Left lung (tissue), 10 donors: Measurements from ENCODE around the gene TCN2. TPM values are rescaled to one million over a fixed set of nuclear protein-coding genes. Genes with fewer than 3 reads are reported as not detected.

Experiments used
- ATAC-seq: fragments of 200-7000 bp; cut with Tn5 transposase; one replicate; pipeline ENCODE4 v1.9.1; 2020; ENCODE audit warnings: moderate library complexity
- DNase-seq, 4 donors: peaks; one replicate each; pipeline ENCODE4 v3.0.0-alpha.2; 2013 to 2020
- H3K27ac ChIP-seq, 2 donors: fragments of 200-600 bp; sonication (generic) in 1 of 2; one replicate each; pipeline versions ENCODE4 v1.5.0 to v1.8.0; 2020 to 2021
- H3K27me3 ChIP-seq, 2 donors: fragments of 200-600 bp; sonication (generic) in 1 of 2; one replicate each; pipeline versions ENCODE4 v1.5.0 to v1.8.0; 2020 to 2021
- H3K36me3 ChIP-seq, 2 donors: fragments of 200-600 bp; sonication (generic) in 1 of 2; one replicate each; pipeline versions ENCODE4 v1.5.0 to v1.8.0; 2020 to 2021
- H3K4me1 ChIP-seq, 2 donors: fragments of 200-600 bp; one replicate each; pipeline ENCODE4 v1.8.0; 2021
- H3K4me3 ChIP-seq, 2 donors: fragments of 200-600 bp; sonication (generic) in 1 of 2; one replicate each; pipeline versions ENCODE4 v1.5.0 to v1.8.0; 2020 to 2021; ENCODE audit warnings: mild to moderate bottlenecking in 1 of 2
- H3K9me3 ChIP-seq, 2 donors: fragments of 200-600 bp; sonication (generic) in 1 of 2; one replicate each; pipeline versions ENCODE4 v1.5.0 to v1.8.0; 2020 to 2021
- CTCF ChIP-seq, 2 donors: fragments of 200-600 bp; sonication (generic) in 1 of 2; IDR thresholded peaks; one replicate each; pipeline versions ENCODE4 v1.5.0 to v1.8.0; 2021; ENCODE audit warnings: antibody characterized with exemption in 2 of 2
- intact Hi-C, 2 donors: fragments of 100-400 bp; cut with DNase I; formaldehyde crosslinking; loops; one replicate each; pipeline versions ENCODE4 v1.11.2 to v1.14.2; 2022
- polyA plus RNA-seq, 6 donors: library from polyadenylated mRNA; unstranded; fragments of 120-200 nt; gene quantifications; one replicate each; pipeline ENCODE4 v1.2.1, GENCODE V29; 2013; ENCODE audit not compliant: insufficient read length in 6 of 6
- total RNA-seq, 2 donors: library from RNA; stranded (reverse); fragmentation: NEBNext Ultra II Directional; extraction: Animal tissue kit (Norgen Biotek cat#: 25700); gene quantifications; one replicate each; pipeline ENCODE4 v1.2.1, GENCODE V29; 2021
- donor health status: DM: no; HTN: yes; CAD: no.
- donor health status: DM: no; HTN: no; CAD: no.

TCN2 gene
- total and polyA plus RNA-seq, 8 donors: 22.4 to 57.6 (median 33.2) TPM

- intact Hi-C loops: no loop called here
- H3K27ac ChIP-seq: no peak overlapping the region
- peaks cover 0 to 16% of the 10 kb centered on the region in 2 donors for H3K27me3 ChIP-seq
- no peak for ATAC-seq
- H3K36me3 ChIP-seq: peaks cover 5 to 58% of the 10 kb centered on the region in 2 donors
- TF ChIP-seq CTCF (IDR thresholded peaks at IDR 0.05): no peak
- no peaks in the 10 kb centered on the region for H3K9me3 ChIP-seq
- DNase-seq: no peak
- H3K4me3 ChIP-seq: no peak overlapping the region
- peaks cover 0 to 21% of the 10 kb centered on the region in 2 donors for H3K4me1 ChIP-seq
Measured at GRCh38 chr22:30575859-30576258, 31.1 kb upstream of the TCN2 start.

GRCh38 chr22:30578481-30578880 is 28.5 kb upstream of the TCN2 start:
- Histone ChIP-seq H3K27me3 (peaks cover 0 to 14% of the 10 kb centered on the region in 2 donors), H3K4me3 (no peak overlapping the region), H3K27ac (no peak overlapping the region), H3K4me1 (peaks cover 0 to 18% of the 10 kb centered on the region in 2 donors), H3K36me3 (peaks cover 5 to 84% of the 10 kb centered on the region in 2 donors), H3K9me3 (no peaks in the 10 kb centered on the region)
- intact Hi-C loops: no loop called here
- TF ChIP-seq CTCF (IDR thresholded peaks at IDR 0.05): no peak
- no peak for ATAC-seq
- DNase-seq: no peak

GRCh38 chr22:30580896-30581295 is 26.1 kb upstream of the TCN2 start:
- H3K4me1 ChIP-seq: no peaks in the 10 kb centered on the region
- H3K9me3 ChIP-seq: no peaks in the 10 kb centered on the region
- DNase-seq (no peak), ATAC-seq (no peak)
- intact Hi-C loops: no loop called here
- H3K36me3 ChIP-seq: peaks cover 5 to 100% of the 10 kb centered on the region in 2 donors
- TF ChIP-seq CTCF (IDR thresholded peaks at IDR 0.05): no peak
- no peak overlapping the region for H3K4me3 ChIP-seq
- H3K27ac ChIP-seq: no peak overlapping the region
- no peaks in the 10 kb centered on the region for H3K27me3 ChIP-seq

GRCh38 chr22:30582051-30582450 is 24.9 kb upstream of the TCN2 start:
- no peak for TF ChIP-seq CTCF (IDR thresholded peaks at IDR 0.05)
- peaks cover 5 to 100% of the 10 kb centered on the region in 2 donors for H3K36me3 ChIP-seq
- no peaks in the 10 kb centered on the region for H3K27me3 ChIP-seq
- no peaks in the 10 kb centered on the region for H3K9me3 ChIP-seq
- no peaks in the 10 kb centered on the region for H3K4me1 ChIP-seq
- no peak overlapping the region for H3K4me3 ChIP-seq
- intact Hi-C loops: no loop called here
- ATAC-seq (no peak), DNase-seq (no peak)
- no peak overlapping the region for H3K27ac ChIP-seq

GRCh38 chr22:30582788-30583545 is 24.0 kb upstream of the TCN2 start:
- H3K36me3 ChIP-seq: peaks cover 5 to 100% of the 10 kb centered on the region in 2 donors
- intact Hi-C loops: no loop called here
- no peak for TF ChIP-seq CTCF (IDR thresholded peaks at IDR 0.05)
- H3K9me3 ChIP-seq: no peaks in the 10 kb centered on the region
- DNase-seq: no peak
- no peaks in the 10 kb centered on the region for H3K4me1 ChIP-seq
- H3K27ac ChIP-seq: no peak overlapping the region
- no peak for ATAC-seq
- H3K4me3 ChIP-seq: no peak overlapping the region
- H3K27me3 ChIP-seq: no peaks in the 10 kb centered on the region
